Vagina (tissue), 2 donors: Measurements from ENCODE around the gene NSFL1C.

Experiments
- CTCF ChIP-seq, 3 experiments: fragments of 450-650 bp in 2 of 3; fragments of 200-600 bp in 1 of 3; sonication (generic) in 1 of 3; IDR thresholded peaks; one replicate each; pipeline ENCODE4 v1.5.1; 2017 to 2019; ENCODE audit warnings: antibody characterized with exemption in 3 of 3, mild to moderate bottlenecking in 2 of 3, moderate library complexity in 2 of 3
- POLR2A ChIP-seq, 2 donors: fragments of 450-650 bp; IDR thresholded peaks; one replicate each; pipeline ENCODE4 v1.6.1; 2017; ENCODE audit warnings: antibody characterized with exemption in 2 of 2, mild to moderate bottlenecking in 2 of 2, moderate library complexity in 2 of 2
- POLR2AphosphoS5 ChIP-seq, 2 donors: sonication (generic); formaldehyde crosslinking; IDR thresholded peaks; one replicate each; pipeline ENCODE4 v1.9.0; 2017; ENCODE audit warnings: antibody characterized with exemption in 2 of 2, mild to moderate bottlenecking in 2 of 2, low read depth in 1 of 2; ENCODE audit not compliant: insufficient read depth in 1 of 2

GRCh38 chr20:1457992-1458391 is 8.7 kb downstream of the NSFL1C start:
- TF ChIP-seq POLR2AphosphoS5 (IDR thresholded peaks at IDR 0.05; ENCODE audit: insufficient read depth in 1 of 2, low read depth in 1 of 2): no peak
- TF ChIP-seq CTCF (IDR thresholded peaks at IDR 0.05): no peak
- TF ChIP-seq POLR2A (IDR thresholded peaks at IDR 0.05): no peak
